Pons (tissue), 1 donor: ENCODE data around the gene CTDSPL.

Experiments used
- DNase-seq: peaks from one replicate; pipeline ENCODE4 v3.0.0-alpha.2; 2016; ENCODE audit warnings: low spot score

CTDSPL gene

GRCh38 chr3:37988931-37989525 lies 127.3 kb downstream of the CTDSPL start:
- DNase-seq = no peak

GRCh38 chr3:37989821-37990480 lies 128.3 kb downstream of the CTDSPL start:
- no peak for DNase-seq

DNA sequence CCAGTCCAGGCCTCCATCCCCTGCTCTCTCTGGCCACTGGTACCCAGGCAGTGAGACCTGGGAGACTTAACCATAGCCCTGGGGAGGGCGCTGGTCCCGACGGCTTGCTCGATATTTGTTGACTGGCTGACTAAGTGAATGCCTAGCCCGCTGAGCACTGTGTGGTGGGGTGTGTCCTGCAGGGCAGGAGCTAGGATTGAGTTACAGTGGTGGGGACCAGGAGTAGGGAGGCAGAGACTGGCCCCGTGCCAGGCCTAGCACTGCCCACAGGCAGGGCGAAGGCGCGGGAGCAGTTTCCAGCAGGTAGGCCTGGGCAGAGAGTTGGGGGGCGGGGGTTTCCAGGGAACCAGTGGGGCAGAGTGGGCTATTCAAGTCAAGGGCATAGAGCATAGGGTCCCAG lies 128.8 kb downstream of the CTDSPL start, which contains the start of gene VILL:
TSS of gene VILL (plus strand) at position 260 of the 400 bp plus-strand sequence. CDS start 2,887 bp downstream, outside the sequence.
- no peak for DNase-seq

DNA sequence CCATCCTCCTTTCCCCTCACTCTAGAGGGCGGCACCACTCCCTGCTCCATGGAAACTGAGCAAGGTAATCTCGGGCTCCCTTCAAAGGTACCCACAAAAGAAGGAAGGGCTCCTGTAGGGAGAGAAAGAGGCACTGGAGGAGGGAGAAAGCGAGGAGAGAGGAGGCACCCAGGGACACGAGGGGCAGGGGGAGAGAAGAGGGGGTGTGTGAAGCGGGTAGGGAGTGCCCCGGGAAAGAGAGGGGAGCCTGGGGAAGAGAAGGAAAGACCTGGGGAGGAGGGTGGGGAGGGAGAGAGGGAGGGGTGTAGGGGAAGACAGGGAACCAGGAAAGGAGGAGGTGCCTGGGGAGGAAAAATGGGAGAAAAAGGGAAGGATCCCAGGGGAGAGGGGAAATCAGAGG lies 129.4 kb downstream of the CTDSPL start:
- no peak for DNase-seq

DNA sequence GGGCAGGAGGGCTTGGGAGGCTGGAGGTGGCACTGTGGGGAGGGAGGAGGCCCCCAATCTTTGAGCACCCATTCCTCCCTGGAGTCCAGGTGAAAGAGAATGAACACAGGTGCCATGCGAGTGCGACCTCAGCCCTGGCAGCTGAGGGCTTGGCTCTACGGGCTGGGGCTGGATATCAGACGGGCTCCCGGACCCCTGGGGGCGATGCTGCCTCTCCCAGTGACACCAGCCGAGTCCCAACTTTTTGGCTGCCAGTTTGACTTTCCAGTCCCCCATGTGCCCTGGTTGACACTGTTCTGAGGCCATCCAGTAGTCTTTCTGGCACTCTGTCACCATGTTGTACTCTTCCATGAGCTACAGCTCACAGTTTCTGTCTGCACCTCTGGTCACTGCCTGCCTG lies 130.1 kb downstream of the CTDSPL start:
- no peak for DNase-seq

DNA sequence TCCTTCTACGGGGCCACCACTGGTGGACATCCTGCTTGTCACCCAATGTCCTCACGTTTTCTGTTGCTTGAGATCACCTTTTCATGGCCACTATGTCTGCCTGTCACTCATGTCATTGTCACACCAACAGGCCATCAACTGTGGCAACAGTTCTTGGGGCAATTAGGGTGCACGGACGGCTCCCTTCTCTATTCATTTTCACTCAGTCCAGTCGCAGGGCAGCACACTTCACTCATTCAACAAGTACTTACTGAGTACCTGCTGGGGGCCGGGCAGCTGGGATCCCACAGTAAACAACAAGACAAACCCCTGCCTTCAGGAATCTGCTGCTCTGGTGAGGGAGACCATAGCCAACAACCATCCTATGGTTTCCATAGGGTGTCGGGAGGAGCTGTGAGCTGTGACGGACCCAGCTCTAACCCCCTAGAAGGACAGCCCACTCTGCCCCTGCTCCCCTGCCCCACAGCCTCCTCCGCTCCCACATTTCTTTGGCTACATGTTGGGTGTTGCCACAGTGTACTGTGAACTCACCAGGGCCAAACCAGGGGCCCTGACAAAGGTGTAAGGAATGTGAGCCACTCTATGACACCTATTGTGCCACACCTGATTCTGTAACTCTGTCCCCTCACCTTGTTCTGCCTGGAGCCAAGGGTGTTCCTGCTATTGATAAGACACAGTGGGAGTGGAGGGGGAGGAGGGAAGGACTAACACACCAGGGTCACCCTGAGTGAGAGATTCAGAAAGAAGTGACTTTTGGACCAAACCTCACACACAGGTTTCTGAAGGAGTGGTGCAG lies 130.8 kb downstream of the CTDSPL start:
- DNase-seq = no peak

- no peak for DNase-seq
Measured at GRCh38 chr3:37993067-37993455, 131.4 kb downstream of the CTDSPL start.

- no peak for DNase-seq
Measured at GRCh38 chr3:37993460-37993819, 131.8 kb downstream of the CTDSPL start.

GRCh38 chr3:37993820-37994638 lies 132.3 kb downstream of the CTDSPL start:
- DNase-seq = no peak

DNA sequence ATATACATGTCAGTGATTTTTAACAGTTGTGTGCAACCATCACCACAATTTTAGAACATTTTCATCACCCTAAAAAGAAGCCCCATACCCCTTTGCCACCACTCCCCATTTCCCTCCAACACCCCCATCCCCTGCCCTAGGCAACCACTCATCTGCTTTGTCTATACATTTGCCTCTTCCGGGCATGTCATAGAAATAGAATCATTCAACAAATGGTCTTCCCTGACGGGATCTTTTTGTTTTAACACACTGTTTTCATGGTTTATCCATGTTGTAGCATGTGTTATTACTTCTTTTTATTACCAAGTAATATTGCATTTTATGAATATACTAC lies 132.9 kb downstream of the CTDSPL start:
- DNase-seq = no peak

DNA sequence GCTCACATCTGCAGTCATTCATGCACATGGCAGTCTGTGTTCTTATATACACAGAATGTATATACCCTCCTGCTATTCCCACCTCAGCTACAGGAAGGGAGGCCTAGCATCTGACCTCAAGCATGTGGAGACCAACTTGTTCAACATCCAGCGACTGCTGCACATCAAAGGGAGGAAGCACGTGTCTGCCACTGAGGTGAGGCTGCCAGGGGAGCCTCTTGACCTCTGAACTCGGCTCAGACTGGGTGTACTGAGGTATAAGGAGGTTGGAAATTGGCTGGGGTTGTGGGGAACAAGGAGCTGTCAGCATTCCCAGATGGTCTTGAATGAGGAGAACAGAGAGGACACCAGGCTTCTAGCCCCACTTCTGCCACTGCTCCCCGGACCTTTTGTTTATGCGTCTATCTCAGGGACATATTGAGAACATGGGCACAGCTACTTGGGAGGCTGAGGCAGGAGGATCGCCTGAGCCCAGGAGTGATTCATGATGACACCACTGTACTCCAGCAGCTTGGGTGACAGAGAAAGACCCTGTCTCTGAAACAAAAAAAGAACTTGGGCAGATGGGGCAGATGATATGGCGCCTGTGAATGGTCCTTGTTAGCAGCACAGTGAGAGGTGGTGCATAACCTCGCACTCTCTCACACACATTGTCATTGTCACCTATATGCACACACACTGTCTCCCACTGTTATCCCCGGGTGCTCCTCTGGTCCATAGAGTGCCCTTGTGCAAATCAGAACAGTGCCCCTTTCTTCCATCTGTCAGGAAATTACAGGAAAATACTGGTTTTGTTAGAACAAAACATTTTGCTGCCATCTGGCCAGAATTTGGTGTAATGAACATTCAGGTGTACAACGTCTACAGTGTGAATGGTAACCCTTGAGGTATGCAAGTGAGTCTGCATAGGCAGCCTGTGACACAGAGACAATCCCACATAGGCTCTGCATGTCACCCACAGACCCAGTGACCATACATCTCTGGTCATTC lies 134.3 kb downstream of the CTDSPL start:
- peak; percentile 69 for DNase-seq

- DNase-seq = peak; percentile 57
Measured at GRCh38 chr3:37996785-37997301, 135.2 kb downstream of the CTDSPL start.

DNA sequence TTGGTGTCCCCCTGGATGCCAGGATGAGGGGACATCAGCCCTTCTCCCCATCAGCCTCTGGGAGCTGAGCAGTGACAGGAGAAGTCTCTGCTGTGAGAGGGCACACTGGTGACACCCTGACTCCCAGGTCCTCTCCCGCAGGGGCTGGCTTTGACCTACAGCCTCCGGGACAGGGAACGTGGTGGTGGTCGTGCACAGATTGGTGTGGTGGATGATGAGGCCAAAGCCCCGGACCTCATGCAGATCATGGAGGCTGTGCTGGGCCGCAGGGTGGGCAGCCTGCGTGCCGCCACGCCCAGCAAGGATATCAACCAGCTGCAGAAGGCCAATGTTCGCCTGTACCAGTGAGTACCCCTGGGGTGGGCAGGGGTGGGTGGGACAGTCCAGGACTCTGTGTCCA lies 135.7 kb downstream of the CTDSPL start:
- no peak for DNase-seq

GRCh38 chr3:37997791-37998370 lies 136.2 kb downstream of the CTDSPL start:
- no peak for DNase-seq

- DNase-seq = no peak
Measured at GRCh38 chr3:37999836-38000235, 138.2 kb downstream of the CTDSPL start.

GRCh38 chr3:38000242-38000916 lies 138.7 kb downstream of the CTDSPL start:
- no peak for DNase-seq

- DNase-seq = peak; percentile 93
Measured at GRCh38 chr3:38000965-38001455, 139.3 kb downstream of the CTDSPL start.

GRCh38 chr3:38001456-38002081 lies 139.9 kb downstream of the CTDSPL start:
- DNase-seq = no peak

DNA sequence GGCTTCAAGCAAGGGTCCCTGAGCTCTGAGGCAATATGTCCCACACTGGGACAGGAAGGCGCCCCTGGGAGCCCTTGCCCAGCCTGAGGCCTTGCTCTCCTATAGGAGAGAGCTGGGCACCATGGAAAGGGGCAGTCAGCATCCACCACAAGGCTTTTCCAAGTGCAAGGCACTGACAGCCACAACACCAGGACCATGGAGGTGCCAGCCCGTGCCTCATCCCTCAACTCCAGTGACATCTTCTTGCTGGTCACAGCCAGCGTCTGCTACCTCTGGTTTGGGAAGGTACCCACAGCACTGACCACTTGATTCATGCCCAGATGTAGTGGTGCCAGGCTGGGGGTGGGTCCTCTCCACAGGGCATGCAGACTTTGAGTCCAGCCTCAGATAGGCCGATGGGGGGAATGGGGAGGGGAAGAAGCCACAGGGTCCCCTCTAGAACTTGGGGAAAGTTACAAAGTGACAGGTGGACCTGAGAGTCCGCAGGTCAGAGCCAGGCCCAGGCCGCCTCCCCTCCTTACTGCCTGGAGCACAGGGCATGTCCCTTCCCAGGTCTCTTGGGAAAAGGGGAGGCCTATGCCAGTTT lies 140.7 kb downstream of the CTDSPL start:
- DNase-seq = no peak
